Activated T-helper 1 cell treated with anti-CD3 and anti-CD28 coated beads, Interleukin-2, amount 50 U/mL, for 16 hours (primary cell): Measurements from ENCODE around the gene PON3.

Experiments
- DNase-seq, 2 donors: peaks; one replicate each; pipeline ENCODE4 v3.0.0-alpha.2; 2020; ENCODE audit warnings: low read depth in 1 of 2, low spot score in 1 of 2

PON3 gene

DNA sequence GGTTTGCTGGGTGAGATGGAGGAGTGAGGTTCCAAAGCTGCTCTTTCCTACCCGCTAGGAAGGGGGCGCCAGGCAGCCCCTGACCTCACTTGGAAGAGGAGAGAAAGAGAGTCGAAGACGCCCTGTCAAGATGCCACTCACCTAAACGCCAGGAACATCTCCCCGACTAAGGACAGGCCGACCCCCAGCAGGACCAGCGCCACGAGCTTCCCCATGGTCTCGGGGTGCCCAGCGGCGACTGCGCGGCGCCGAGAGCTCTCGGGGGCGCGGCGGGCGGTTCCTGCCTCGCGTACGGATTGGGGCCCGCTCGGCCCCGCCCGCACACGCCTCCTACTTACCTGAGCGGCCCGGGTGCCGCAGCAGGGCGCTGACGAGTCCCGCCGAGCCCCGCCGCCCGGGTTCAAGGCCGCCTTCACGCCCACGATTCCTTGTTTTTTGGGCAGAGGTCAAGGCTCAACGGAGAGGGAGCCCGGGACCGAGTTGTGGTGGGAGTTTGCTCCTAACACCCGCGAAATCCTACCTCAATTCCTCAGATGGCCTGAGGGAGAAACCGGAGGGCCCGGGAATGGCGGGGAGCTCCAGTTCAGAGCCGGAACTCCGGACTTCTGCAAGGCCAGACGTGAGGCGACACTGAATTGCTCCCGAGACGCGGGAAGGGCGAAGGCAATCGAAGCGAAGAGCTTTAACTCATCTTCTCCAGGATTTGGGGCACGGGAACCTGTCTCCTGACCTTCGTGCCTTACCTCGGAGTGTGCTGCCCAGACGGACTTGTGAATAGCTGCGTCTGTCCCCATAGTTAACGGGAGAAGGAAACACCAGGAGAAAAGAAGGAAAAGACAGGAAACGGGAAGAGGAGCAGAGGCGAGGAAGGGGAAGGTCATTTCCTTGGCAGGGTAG, at the start of gene PON3:
Gene PON3, minus strand, starts transcription at position 240 of the 897 bp plus-strand sequence. Its CDS starts 25 bp downstream, at position 215.
- DNase-seq: no peak

DNA sequence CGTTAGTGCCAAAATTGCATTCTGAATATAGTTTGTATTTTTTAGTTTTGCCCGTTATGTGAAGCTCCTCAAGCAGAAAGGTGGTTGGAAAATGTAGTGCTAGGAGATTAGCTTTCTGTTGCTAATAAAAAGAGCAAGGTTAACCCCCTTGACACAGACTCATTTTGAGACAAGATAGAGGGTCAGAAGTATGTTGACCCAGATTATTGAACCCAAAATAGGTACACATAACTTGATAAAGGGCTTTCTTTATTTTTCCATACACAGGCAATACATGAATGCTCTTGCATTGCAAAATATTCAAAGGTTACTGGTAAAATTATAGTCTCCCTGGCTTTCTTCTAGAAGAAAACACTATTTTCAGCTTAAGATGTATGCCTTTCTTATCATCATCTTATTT, 48.6 kb upstream of the PON3 start:
- no peak for DNase-seq

DNA sequence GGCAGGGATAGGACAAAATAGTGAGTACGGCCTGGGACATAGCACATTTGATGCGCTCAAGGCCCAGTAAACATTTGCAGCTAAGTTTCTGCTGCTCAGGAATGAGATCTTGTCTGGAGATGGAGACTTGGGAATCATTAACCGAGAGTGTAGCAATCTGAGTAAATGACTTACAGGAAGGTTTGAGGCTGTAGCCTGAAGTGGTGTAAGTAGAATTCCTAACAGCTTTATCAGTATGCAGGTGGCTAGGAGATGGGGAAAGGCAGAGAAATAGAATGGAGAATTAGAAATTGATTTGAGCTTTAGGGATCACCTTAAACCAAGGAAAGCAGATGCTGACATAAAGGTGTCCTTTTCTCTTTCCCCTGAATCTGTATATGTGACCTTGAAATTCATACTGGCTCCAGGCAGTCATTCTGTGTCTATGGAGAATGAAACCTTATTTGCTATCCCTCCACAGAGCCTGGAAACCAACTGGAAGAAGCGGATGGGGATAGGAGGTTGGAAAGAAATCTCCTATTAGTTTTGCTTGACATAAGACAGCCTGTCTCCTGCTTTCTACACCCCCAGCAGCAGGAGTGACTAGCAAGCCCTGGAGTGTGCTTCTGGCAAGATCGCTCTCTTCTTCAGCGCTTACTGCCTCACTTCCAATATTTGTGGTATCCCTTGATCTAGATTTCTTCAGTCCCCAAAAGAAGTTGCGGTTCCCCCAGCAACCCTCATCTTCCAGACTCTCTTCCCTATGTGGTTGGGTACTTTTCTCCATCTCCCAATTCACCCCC, 45.1 kb upstream of the PON3 start:
- no peak for DNase-seq

DNA sequence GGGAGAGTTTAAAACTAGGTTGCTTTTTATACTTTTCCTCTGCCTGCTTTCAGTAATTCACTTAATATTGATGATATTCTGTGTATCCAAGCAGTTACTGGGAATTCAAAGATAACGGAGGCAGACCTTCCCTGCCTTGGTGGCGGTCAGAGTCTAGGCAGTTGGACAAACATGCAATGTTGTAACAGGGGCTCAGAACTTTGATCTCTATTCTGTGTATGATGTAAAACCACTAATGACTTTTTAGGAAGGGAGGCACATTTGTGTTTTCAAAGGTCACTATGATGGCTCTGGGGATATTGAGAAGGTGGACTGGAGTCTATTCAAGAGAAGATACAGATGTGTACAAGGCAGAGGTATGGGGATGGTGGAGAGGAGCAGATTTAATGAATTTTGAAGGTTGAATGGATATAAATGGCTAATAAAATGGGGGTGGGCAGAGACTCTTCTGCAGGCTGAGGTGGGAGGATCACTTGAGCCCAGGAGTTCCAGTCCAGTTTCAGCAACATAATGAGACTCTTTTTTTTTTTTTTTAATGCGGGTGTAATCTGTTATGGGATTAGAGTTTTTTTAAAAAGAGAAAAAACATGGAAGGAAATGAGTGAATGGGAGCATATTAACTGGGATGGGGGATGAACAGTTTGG, 44.3 kb upstream of the PON3 start:
- DNase-seq: no peak

DNA sequence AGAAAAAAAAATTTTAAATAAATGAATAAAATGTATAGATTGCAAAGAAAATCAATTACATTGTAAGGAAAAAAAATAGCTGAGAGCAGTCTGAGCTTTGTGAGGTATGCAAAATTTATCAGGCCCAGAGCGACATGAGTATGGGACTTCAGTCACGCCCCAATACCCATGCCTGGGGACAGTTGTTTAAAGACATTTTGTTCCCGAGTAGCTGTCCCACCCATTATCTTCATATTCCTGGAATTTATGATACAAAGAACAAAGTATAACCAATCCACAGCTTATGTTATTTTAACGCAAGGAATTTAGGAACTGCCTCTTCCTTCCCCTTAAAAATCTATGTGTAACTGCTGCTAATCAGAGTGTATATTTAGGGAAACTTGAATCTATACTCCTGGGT, 40.2 kb upstream of the PON3 start:
- no peak for DNase-seq

DNA sequence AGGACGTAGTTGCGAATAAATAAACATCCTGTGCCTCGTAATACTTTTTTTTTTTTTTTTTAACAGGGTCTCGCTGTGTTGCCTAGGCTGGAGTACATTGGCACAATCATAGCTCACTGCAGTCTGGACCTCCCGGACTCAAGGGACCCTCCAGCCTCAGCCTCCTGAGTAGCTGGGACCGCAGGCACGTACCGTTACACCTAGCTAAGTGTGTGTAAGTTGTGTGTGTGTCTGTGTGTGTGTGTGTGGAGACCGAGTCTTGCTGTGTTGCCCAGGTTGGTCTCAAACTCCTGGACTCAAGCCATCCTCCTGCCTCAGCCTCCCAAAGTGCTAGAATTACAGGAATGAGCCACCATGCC, 39.2 kb upstream of the PON3 start:
- DNase-seq: no peak

DNA sequence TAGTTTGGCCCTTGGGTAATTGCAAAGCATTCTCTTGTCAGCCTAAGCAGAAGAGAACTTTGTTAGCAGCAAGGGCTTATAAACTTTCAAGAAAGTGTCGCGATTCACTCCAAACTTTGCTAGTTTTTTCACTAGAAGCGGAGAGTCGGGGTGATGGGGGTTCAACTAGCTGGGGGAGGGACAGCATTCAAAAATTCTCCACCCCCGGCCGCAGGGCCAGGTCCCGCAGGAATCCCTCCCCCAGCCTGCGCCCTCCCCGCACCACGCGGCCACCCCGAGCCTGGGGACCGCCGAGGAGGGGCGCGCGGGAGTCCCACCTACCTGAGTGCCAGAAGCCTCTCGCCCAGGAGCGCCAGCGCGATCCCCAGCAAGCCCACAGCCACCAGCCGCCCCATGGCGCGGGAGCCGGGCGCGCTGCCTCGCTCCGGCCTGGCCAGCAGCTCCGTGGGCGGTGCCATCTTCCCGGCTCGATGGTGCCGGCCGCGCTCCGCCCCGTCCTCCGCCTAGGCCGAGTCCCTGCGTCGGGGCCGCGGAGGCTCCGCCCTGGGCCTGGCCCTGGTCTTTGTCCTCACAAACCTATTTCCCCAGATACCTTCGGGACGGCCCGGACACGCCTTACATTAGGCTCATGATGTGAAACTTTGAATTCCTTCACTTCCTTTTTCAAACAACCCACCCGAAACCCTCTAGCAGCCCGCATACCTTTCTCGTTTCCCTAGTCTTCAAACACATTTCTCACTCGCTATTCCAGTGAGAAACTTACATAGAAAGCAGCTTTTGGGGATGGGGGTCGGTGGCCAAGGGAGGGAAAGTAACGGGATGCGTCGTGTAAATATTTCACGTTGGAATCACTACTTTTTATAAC, 38.6 kb upstream of the PON3 start, which contains the start of gene PON2:
Gene PON2, minus strand, starts transcription at position 472 of the 865 bp plus-strand sequence. Its CDS starts 77 bp downstream, at position 395.
- peak in 1 of 2 donors; percentile 13 for DNase-seq

DNA sequence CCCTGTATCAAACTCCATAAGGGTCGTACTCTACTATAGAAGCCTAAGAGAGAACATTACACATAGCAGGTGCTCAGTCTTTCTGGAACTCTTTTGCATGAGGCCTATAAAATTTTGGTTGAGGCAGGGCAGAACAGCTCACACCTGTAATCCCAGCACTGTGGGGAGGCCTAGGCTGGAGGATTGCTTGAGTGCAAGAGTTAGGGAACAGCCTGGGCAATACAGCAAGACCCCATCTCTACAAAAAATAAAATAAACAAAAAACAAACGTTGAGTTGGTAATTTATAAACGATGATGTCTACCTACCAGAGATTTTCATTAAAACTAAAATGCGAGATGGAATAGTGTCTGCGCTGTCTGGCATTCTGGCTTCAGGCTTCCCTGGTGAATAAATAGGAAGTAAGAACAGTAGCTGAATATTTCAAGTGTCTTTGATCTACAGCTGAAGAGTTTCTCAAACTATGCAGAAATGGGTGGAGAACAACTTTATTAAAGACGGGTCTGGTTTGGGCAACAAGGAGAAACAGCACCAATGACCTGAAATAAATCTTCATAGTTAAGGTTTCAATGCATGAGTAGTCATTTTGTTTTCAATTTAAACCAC, 37.9 kb upstream of the PON3 start:
- no peak for DNase-seq

DNA sequence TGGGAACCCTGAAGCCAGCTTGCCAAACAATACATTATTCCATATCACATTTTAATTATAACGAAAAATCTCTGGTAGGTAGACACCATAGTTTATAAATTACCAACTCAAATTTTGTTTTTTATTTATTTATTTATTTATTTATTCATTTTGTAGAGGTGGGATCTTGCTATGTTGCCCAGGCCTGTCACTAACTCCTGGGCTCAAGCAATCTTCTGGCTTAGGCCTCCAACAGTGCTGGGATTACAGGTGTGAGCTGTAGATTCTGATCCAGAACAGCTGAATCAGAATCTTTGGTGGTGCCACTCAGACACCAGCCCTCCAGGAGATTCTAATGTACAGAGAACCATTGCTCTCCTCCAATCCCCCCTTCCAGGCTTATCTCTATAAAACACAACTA, 37.0 kb upstream of the PON3 start:
- no peak for DNase-seq

DNA sequence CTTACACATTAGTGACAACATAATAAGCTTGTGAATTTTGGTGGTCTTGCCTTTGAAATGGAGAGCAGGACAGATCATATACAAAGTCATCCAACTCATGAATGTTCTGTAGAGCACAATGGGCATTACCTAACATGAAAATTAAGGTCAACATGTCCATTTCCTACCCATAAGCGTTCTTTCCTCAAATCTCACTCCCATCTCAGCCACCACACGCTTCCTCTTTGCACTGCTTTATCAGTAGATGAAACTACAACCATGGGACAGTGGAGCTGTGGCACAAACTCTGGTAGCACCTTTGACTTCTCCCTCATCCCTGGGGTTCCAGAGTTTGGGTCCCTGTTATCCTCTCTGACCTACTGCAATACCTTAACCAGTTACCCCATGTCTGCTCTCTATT, 36.4 kb upstream of the PON3 start:
- no peak for DNase-seq

DNA sequence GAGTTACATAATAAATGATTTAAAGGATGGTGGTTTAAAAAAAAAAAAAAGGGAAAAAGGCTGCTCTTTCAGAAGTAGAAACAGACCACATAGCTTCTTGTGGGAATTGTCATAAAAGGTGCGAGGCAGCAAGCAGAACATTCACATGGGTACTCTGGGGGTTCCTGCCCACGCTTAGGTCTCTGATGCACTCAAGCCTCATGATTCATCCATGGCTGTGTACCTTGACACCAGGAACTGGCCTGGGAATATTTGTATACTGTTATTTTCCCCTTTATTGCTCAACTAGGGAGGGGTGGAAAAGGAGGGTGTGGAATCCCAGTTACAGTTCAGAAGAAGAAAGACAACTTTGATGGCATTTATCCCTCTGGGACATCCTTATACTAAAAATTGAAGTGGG, 34.7 kb upstream of the PON3 start:
- DNase-seq: no peak

DNA sequence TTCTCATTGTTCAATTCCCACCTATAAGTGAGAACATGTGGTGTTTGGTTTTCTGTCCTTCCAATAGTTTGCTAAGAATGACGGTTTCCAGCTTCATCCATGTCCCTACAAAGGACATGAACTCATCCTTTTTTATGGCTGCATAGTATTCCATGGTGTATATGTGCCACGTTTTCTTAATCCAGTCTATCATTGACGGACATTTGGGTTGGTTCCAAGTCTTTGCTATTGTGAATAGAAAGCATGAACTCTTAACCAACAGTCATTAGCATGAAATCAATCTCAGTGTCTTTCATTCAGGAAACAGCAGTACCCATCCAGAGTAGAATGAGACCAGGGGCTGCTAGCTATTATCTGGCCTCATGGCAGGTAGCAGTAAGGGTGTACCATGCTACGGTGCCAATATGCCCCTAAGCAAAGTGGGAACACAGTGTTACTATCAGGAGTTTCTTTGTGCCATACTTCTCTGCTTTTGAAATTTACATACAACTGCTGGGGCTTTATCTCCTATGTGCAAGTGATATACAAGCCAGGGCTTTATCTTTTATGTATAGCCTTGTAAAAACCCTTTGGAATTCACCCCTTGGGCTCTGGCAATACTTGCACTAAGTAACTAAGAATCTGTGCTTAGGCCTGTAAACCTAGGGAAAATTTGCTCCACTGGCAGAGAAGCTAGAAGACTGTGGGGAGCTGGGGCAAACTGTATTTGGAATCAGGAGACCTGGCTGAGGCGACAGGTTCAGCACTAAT, 33.2 kb upstream of the PON3 start:
- DNase-seq: no peak

DNA sequence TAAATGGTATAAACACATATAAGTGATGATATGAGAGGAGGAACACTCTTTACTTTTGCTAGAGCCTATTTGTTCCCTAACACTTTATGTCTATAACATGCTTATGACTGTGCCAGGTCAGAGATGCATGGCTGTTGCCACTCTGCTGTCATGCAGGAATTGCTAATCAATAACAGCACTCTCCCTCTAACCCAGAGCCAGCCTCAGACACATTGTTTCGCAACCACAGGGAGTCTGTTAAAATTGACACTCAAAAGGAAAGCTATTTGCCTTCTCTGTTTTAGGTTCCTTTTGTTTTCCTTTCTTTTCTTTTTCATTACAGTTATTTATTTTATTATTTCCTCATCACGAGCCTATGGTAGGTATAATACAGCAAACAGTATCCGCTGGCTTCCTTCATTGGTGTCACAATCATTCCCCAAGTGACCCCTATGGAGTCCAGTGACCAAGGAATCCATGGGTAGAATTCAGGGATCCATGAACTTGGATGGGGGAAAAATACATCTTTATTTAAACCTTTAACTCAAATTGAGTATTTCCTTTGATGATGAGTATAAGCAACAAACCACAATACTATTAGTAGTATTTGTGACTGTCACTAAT, 31.8 kb upstream of the PON3 start:
- DNase-seq: no peak

DNA sequence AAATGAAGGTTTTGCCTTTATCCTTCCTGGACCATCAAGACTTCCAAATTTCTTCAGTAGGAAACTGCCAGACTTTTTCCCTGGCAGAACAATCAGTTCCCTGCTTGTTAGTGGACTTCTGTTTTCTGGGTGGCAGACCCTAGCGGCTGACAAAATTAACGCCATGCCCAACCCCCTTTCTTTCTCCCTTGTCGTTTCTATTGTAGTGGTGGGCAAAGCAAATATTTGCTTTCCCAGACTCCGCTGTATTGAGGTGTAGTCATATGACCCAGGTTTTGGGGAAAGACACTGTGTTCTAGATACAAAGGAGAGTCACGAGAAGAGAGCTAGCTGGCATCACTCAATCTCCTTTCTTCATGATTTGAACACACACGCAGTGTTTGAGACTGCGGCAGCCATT, 31.0 kb upstream of the PON3 start:
- no peak for DNase-seq

DNA sequence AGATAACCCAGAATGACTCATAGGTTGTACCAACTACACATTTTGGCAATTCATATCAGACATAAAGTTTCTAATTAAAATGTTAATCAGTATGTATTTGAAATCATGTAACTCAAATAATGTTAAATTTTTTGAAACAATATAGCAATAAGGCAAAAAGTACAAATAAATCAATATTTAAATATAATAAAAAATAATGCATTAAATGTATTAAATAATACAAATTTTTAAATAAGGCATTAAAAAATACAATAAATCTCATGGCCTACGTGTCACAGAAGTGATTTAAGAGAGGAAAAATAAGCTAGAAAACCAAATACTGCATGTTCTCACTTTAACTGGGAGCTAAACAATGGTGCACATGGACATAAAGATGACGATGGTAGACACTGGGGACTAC, 29.5 kb upstream of the PON3 start:
- DNase-seq: no peak

DNA sequence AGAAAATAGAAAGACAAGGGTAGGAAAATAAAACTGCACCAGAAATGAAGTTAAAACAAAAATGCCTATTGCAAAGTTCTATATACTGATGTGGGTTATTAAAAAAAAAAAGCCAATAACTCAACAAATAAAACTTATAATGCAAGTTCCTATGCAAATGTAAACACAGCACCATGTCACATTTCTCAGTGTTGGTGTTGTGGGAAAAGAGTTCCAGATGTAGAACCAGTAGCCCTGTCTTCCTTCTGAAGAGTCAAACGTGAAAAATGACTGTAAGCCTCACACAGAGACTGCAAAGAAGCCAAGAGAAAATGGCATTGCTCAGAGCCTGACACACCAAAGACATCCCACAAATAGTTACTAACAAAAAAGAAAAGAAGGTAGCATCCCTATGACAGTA, 28.5 kb upstream of the PON3 start:
- no peak for DNase-seq

DNA sequence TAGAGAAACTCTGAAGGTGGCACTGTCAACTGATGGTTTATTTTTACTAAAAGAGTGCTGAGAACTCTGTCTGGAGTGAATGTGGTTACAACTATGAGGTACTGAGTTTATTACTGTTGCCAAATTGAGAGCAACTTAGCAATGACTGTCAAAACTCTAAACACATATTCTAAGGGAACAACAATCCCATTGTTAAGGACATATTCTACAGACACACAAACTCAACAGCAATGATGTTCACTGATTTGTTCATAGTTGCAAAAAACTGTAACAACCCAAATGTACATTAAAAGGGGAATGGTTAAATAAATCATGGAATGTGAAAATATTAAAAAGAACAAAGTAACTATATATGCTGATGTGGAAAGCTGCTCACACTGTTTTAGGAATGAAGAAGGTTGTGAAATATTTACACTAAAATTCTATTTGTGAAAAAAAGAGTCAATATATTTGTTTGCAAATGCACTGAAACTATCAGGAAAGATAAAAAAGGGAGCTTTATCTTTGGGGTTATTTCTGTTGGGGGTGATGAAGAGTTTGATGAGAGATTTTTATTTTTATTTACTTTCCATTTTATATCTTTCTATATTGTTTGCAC, 25.8 kb upstream of the PON3 start:
- no peak for DNase-seq

DNA sequence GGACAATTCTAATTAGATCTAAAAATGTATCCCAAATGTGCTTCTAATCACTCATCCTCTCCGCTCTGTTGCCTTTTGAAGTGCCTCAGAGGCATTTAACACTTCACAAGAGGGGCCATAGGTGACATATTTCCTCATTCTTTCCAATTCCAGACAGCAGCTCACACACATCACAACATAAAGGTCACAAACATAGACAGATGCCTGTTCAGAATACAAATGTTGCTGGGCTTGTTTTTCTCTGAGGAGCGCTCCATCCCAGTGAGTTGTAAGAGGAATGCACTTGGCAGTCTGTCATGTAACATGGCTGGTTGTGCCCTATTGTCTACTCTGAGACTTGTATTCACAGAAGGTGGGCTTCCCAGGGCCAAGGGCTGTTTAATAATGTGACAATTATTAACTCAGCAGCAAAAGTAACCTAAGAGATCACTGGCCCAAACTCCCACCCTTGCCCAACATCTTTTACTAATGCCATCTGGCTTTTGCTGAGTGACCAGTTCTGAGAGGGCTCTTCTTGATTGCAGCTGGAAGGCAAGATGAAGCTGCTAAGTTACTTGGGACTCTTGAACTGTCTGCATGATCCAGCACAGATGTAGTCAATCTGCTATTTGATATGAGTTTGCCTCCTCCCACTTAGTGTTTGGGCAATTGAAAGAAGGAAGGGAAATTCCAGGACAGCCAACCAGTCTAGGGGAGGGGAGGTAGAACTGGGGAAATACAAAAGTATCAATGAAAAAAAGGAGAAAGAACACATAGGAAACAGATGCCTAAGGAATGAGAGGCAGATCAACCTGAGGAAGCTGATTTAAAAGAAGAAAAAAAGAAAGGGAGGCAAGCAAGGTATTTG, 25.0 kb upstream of the PON3 start:
- no peak for DNase-seq
